SH-SY5Y (cell line): ENCODE measurements around the gene STEAP3.

Experiments used
- GATA2 ChIP-seq: IDR thresholded peaks from 2 replicates; pipeline ENCODE4 v1.6.1; 2011; ENCODE audit warnings: mild to moderate bottlenecking, low read depth, low read length
- GATA3 ChIP-seq: IDR thresholded peaks from 2 replicates; pipeline ENCODE4 v1.6.1; 2011; ENCODE audit warnings: low read depth, mild to moderate bottlenecking, low read length, moderate library complexity

DNA sequence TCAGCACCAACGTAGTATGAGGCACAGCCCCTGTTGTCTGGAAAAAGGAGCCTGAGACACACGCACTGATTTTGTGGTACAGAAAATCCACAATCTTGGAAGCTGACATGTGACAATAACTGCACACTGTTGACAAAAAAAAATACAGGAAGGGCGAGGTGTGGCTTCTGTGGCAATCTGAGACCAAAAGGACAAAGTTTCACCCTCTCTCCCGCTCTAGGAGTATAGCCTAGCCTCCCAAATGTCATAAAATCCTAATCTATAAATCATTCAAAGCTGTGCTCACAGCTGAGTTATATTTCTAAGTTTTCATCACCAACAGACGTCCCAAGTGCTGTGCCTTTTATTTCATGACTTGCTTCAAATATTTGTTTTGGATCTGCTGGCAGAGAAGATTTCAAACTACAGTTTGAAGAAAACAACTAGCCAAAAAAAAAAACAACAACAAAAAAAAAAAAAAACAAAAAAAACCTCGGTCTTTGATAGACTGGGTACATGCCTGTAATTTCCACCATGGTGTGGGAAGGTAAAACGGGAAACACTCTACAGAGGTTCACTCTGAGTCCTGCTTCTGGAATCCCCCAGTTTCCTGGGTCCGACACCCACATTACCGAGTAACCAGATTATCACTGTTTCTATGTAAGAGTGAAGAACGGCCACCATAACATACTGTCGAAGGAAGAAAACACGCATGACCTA, 82.0 kb downstream of the STEAP3 start:
- TF ChIP-seq GATA2 (no peak), GATA3 (no peak)
